Measurements from ENCODE around the gene FXYD2. TPM values are rescaled to one million over a fixed set of nuclear protein-coding genes. Genes with fewer than 3 reads are reported as not detected.

Gene FXYD2
- total RNA-seq, 1 donor from 2014 or later, result not detected

- H3K27ac Mint-ChIP-seq (ENCODE audit: unreplicated experiment), result no peak overlapping the region
- no peaks in the 10 kb centered on the region for H3K36me3 Mint-ChIP-seq (ENCODE audit: unreplicated experiment)
- H3K4me3 Mint-ChIP-seq (ENCODE audit: unreplicated experiment), result no peak overlapping the region
- H3K27me3 Mint-ChIP-seq (ENCODE audit: unreplicated experiment), result no peaks in the 10 kb centered on the region
- H3K4me1 Mint-ChIP-seq (ENCODE audit: unreplicated experiment), result peaks cover 2% of the 10 kb centered on the region
- no peaks in the 10 kb centered on the region for H3K9me3 Mint-ChIP-seq (ENCODE audit: unreplicated experiment)
- no peak for TF ChIP-seq CTCF (IDR thresholded peaks at IDR 0.05)
- no peak for DNase-seq (ENCODE audit: extremely low spot score, unreplicated experiment)
These were observed 1.1 kb downstream of the FXYD2 start for GRCh38 chr11:117823294-117823945.

GRCh38 chr11:117822074-117823033 lies 2.2 kb downstream of the FXYD2 start:
- no peaks in the 10 kb centered on the region for H3K36me3 Mint-ChIP-seq (ENCODE audit: unreplicated experiment)
- H3K4me3 Mint-ChIP-seq (ENCODE audit: unreplicated experiment), result no peak overlapping the region
- H3K27me3 Mint-ChIP-seq (ENCODE audit: unreplicated experiment), result no peaks in the 10 kb centered on the region
- H3K27ac Mint-ChIP-seq (ENCODE audit: unreplicated experiment), result no peak overlapping the region
- H3K9me3 Mint-ChIP-seq (ENCODE audit: unreplicated experiment), result no peaks in the 10 kb centered on the region
- peaks cover 8% of the 10 kb centered on the region for H3K4me1 Mint-ChIP-seq (ENCODE audit: unreplicated experiment)
- TF ChIP-seq CTCF (IDR thresholded peaks at IDR 0.05), result peak; percentile 46
- DNase-seq (ENCODE audit: extremely low spot score, unreplicated experiment), result no peak

GRCh38 chr11:117821431-117821830 lies 3.1 kb downstream of the FXYD2 start:
- Mint-ChIP-seq H3K27ac (ENCODE audit: unreplicated experiment) (no peak overlapping the region), H3K4me3 (ENCODE audit: unreplicated experiment) (no peak overlapping the region), H3K4me1 (ENCODE audit: unreplicated experiment) (peaks cover 12% of the 10 kb centered on the region), H3K9me3 (ENCODE audit: unreplicated experiment) (no peaks in the 10 kb centered on the region), H3K36me3 (ENCODE audit: unreplicated experiment) (no peaks in the 10 kb centered on the region), H3K27me3 (ENCODE audit: unreplicated experiment) (no peaks in the 10 kb centered on the region)
- DNase-seq (ENCODE audit: extremely low spot score, unreplicated experiment), result no peak
- TF ChIP-seq CTCF (IDR thresholded peaks at IDR 0.05), result no peak

- Mint-ChIP-seq H3K36me3 (ENCODE audit: unreplicated experiment) (no peaks in the 10 kb centered on the region), H3K27ac (ENCODE audit: unreplicated experiment) (no peak overlapping the region), H3K4me3 (ENCODE audit: unreplicated experiment) (no peak overlapping the region), H3K4me1 (ENCODE audit: unreplicated experiment) (peaks cover 19% of the 10 kb centered on the region), H3K27me3 (ENCODE audit: unreplicated experiment) (no peaks in the 10 kb centered on the region), H3K9me3 (ENCODE audit: unreplicated experiment) (no peaks in the 10 kb centered on the region)
- no peak for DNase-seq (ENCODE audit: extremely low spot score, unreplicated experiment)
- no peak for TF ChIP-seq CTCF (IDR thresholded peaks at IDR 0.05)
These were observed 4.0 kb downstream of the FXYD2 start for GRCh38 chr11:117820516-117820915.

- H3K27ac Mint-ChIP-seq (ENCODE audit: unreplicated experiment), result no peak overlapping the region
- no peaks in the 10 kb centered on the region for H3K27me3 Mint-ChIP-seq (ENCODE audit: unreplicated experiment)
- H3K4me1 Mint-ChIP-seq (ENCODE audit: unreplicated experiment), result peaks cover 21% of the 10 kb centered on the region
- no peak for TF ChIP-seq CTCF (IDR thresholded peaks at IDR 0.05)
- H3K9me3 Mint-ChIP-seq (ENCODE audit: unreplicated experiment), result no peaks in the 10 kb centered on the region
- no peaks in the 10 kb centered on the region for H3K36me3 Mint-ChIP-seq (ENCODE audit: unreplicated experiment)
- no peak overlapping the region for H3K4me3 Mint-ChIP-seq (ENCODE audit: unreplicated experiment)
- no peak for DNase-seq (ENCODE audit: extremely low spot score, unreplicated experiment)
These were observed 4.5 kb downstream of the FXYD2 start for GRCh38 chr11:117820071-117820470.

Measured in osteocyte (in vitro differentiated cells).